Stimulated activated CD4-positive, alpha-beta T cell treated with anti-CD3 and anti-CD28 coated beads, Interleukin-4, amount 100 ng/mL, for 24 hours (primary cell): ENCODE measurements around the gene ANGPTL2.
"Not testable (repeated sequence)": the region's sequence is repeated elsewhere in the genome, so short reads cannot be mapped to it uniquely, and the experiment has no call there.

ENCODE experiments used
- DNase-seq: peaks from one replicate; pipeline ENCODE4 v3.0.0-alpha.2; 2020

The ANGPTL2 gene

GRCh38 chr9:127154390-127155191 is 32.2 kb upstream of the ANGPTL2 start:
- DNase-seq, result peak; percentile 32

- DNase-seq, result no peak
Measured at GRCh38 chr9:127154003-127154389, 31.6 kb upstream of the ANGPTL2 start.

- DNase-seq, result no peak
Measured at GRCh38 chr9:127153501-127153900, 31.1 kb upstream of the ANGPTL2 start.

- DNase-seq, result no peak
Measured at GRCh38 chr9:127149463-127150390, 27.3 kb upstream of the ANGPTL2 start.

GRCh38 chr9:127149010-127149409 is 26.6 kb upstream of the ANGPTL2 start:
- no peak for DNase-seq

GRCh38 chr9:127148014-127148413 is 25.6 kb upstream of the ANGPTL2 start:
- DNase-seq, result no peak

GRCh38 chr9:127147251-127147650 is 24.8 kb upstream of the ANGPTL2 start:
- no peak for DNase-seq

GRCh38 chr9:127146841-127147240 is 24.4 kb upstream of the ANGPTL2 start:
- DNase-seq, result not testable (repeated sequence)

- DNase-seq, result no peak
Measured at GRCh38 chr9:127144670-127145445, 22.4 kb upstream of the ANGPTL2 start.

GRCh38 chr9:127143920-127144465 is 21.6 kb upstream of the ANGPTL2 start:
- no peak for DNase-seq

GRCh38 chr9:127142931-127143464 is 20.6 kb upstream of the ANGPTL2 start:
- no peak for DNase-seq

- no peak for DNase-seq
Measured at GRCh38 chr9:127142291-127142690, 19.9 kb upstream of the ANGPTL2 start.

GRCh38 chr9:127140842-127141675 is 18.6 kb upstream of the ANGPTL2 start:
- DNase-seq, result no peak

GRCh38 chr9:127140181-127140580 is 17.7 kb upstream of the ANGPTL2 start:
- DNase-seq, result no peak

GRCh38 chr9:127139775-127140174 is 17.3 kb upstream of the ANGPTL2 start:
- no peak for DNase-seq

GRCh38 chr9:127139071-127139731 is 16.8 kb upstream of the ANGPTL2 start:
- no peak for DNase-seq

GRCh38 chr9:127138444-127138843 is 16.0 kb upstream of the ANGPTL2 start:
- no peak for DNase-seq

- no peak for DNase-seq
Measured at GRCh38 chr9:127137640-127138360, 15.4 kb upstream of the ANGPTL2 start.

- no peak for DNase-seq
Measured at GRCh38 chr9:127136880-127137639, 14.6 kb upstream of the ANGPTL2 start.
